Natural killer cell (primary cell): ENCODE results near the gene KCTD20. TPM values are rescaled to one million over a fixed set of nuclear protein-coding genes. Genes with fewer than 3 reads are reported as not detected.

ENCODE experiments used
- ATAC-seq, 3 donors: fragments of 150-1000 bp in 2 of 3; fragments of 200-7000 bp in 1 of 3; cut with Tn5 transposase; 1 replicate in 1 of 3; 2 replicates in 2 of 3; pipeline ENCODE4 v1.10.0; 2021; ENCODE audit warnings: mild to moderate bottlenecking in 2 of 3, moderate library complexity in 2 of 3
- DNase-seq, 2 donors: peaks; one replicate each; pipeline versions ENCODE4 v3.0.0 to v3.0.0-alpha.2; 2013 to 2021; ENCODE audit warnings: mixed read lengths in 1 of 2
- H3K27ac ChIP-seq: one replicate; pipeline ENCODE4 v1.5.1; 2013; ENCODE audit warnings: mild to moderate bottlenecking, low read length
- H3K27me3 ChIP-seq: one replicate; pipeline ENCODE4 v1.6.1; 2013; ENCODE audit warnings: low read length; ENCODE audit not compliant: control insufficient read depth, insufficient read depth
- H3K36me3 ChIP-seq: one replicate; pipeline ENCODE4 v1.6.1; 2013; ENCODE audit warnings: low read length; ENCODE audit not compliant: control insufficient read depth, insufficient read depth
- H3K4me1 ChIP-seq: one replicate; pipeline ENCODE4 v1.6.1; 2013; ENCODE audit warnings: low read length; ENCODE audit not compliant: control insufficient read depth, insufficient read depth
- H3K4me3 ChIP-seq: one replicate; pipeline ENCODE4 v1.5.1; 2013; ENCODE audit warnings: low read length
- H3K9me3 ChIP-seq: one replicate; pipeline ENCODE4 v1.6.1; 2013; ENCODE audit warnings: low read length; ENCODE audit not compliant: control insufficient read depth, insufficient read depth
- H3K27ac Mint-ChIP-seq, 2 donors: one replicate each; pipeline ENCODE4 v1.8.0; 2022; ENCODE audit warnings: mild to moderate bottlenecking in 2 of 2, mixed read lengths in 2 of 2, moderate library complexity in 1 of 2
- H3K27me3 Mint-ChIP-seq, 2 donors: one replicate each; pipeline ENCODE4 v1.8.0; 2022; ENCODE audit warnings: low read depth in 2 of 2, mixed read lengths in 2 of 2
- H3K36me3 Mint-ChIP-seq: one replicate; pipeline ENCODE4 v1.8.0; 2022; ENCODE audit warnings: mixed read lengths
- H3K4me1 Mint-ChIP-seq, 2 donors: one replicate each; pipeline ENCODE4 v1.8.0; 2022; ENCODE audit warnings: mixed read lengths in 2 of 2
- H3K4me3 Mint-ChIP-seq: one replicate; pipeline ENCODE4 v1.8.0; 2022; ENCODE audit warnings: mild to moderate bottlenecking, moderate library complexity, mixed read lengths
- H3K9me3 Mint-ChIP-seq, 2 donors: one replicate each; pipeline ENCODE4 v1.8.0; 2022; ENCODE audit warnings: mixed read lengths in 2 of 2
- CTCF ChIP-seq: fragments of 200-600 bp; IDR thresholded peaks from one replicate; pipeline ENCODE4 v1.8.0; 2022; ENCODE audit warnings: antibody characterized with exemption
- WGBS: methylation state at CpG from one replicate; pipeline ENCODE4 v1.1.7; 2013; ENCODE audit warnings: missing lambda C conversion rate; ENCODE audit not compliant: insufficient coverage; 5-methylcytosine and 5-hydroxymethylcytosine counted together
- intact Hi-C: fragments of 100-400 bp; cut with micrococcal nuclease; formaldehyde crosslinking; loops from one replicate; pipeline ENCODE4 v1.14.2; 2022
- total RNA-seq, 4 donors: library from RNA; stranded (reverse); fragments of 120-200 nt in 1 of 4; gene quantifications; one replicate each; pipeline versions ENCODE4 v1.2.3 to v1.2.4, GENCODE V29; 2013 to 2022

Gene KCTD20
- total RNA-seq, 3 donors from 2014 or later (not counting 1 experiment from before 2014, with no cell fraction given) = 37.7 to 43.5 (median 43.2) TPM

DNA sequence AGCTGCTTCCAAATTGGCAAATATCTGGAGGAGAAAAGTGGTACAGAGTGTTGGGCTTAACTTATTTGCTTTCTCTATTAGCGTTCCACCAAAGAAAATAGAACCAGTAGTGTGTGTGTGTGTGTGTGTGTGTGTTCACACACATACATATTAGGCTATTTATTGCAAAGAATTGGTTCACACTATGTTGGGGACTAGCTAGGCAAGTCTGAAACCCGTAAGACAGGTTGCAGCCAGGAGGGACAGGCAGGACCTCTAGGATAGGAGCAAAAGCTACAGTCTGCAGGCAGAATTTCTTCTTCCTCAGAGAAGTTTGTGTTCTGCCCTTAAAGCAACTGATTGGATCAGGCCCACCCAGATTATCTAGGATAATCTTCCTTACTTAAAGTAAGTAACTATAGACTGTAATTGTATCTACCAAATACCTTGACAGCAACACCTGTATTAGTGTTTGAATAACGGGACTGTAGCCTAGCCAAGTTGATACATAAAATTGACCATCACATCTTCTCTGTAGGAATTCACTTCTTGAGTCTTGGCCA, 12.8 kb downstream of the KCTD20 start:
- Histone ChIP-seq H3K27ac (no peak overlapping the region), H3K4me1 (no peaks in the 10 kb centered on the region), H3K4me3 (no peak overlapping the region), H3K9me3 (no peaks in the 10 kb centered on the region), H3K36me3 (peaks cover 12% of the 10 kb centered on the region), H3K27me3 (no peaks in the 10 kb centered on the region)
- Mint-ChIP-seq H3K27me3 (no peaks in the 10 kb centered on the region), H3K36me3 (no peaks in the 10 kb centered on the region), H3K27ac (no peak overlapping the region), H3K4me1 (peaks cover 16 to 17% of the 10 kb centered on the region in 2 donors), H3K4me3 (no peak overlapping the region), H3K9me3 (no peaks in the 10 kb centered on the region)
- no peak for DNase-seq
- TF ChIP-seq CTCF = no peak
- WGBS = 98% methylated on average over 3 of the region's 3 CpGs
- intact Hi-C loops = no loop called here
- ATAC-seq = no peak

- Histone ChIP-seq H3K9me3 (no peaks in the 10 kb centered on the region), H3K27me3 (no peaks in the 10 kb centered on the region), H3K4me3 (no peak overlapping the region), H3K36me3 (peaks cover 7% of the 10 kb centered on the region), H3K4me1 (no peaks in the 10 kb centered on the region), H3K27ac (no peak overlapping the region)
- intact Hi-C loops = no loop called here
- Mint-ChIP-seq H3K36me3 (no peaks in the 10 kb centered on the region), H3K27me3 (no peaks in the 10 kb centered on the region), H3K27ac (no peak overlapping the region), H3K4me1 (peaks cover 34 to 41% of the 10 kb centered on the region in 2 donors), H3K4me3 (no peak overlapping the region), H3K9me3 (no peaks in the 10 kb centered on the region)
- ATAC-seq (no peak), DNase-seq (no peak)
- TF ChIP-seq CTCF = no peak
These were observed 16.7 kb downstream of the KCTD20 start for GRCh38 chr6:36459501-36459900.

GRCh38 chr6:36460916-36461315, 18.1 kb downstream of the KCTD20 start:
- H3K9me3 Mint-ChIP-seq = no peaks in the 10 kb centered on the region
- no peak for DNase-seq
- Histone ChIP-seq H3K9me3 (no peaks in the 10 kb centered on the region), H3K4me3 (no peak overlapping the region), H3K4me1 (no peaks in the 10 kb centered on the region), H3K27ac (no peak overlapping the region), H3K36me3 (no peaks in the 10 kb centered on the region), H3K27me3 (no peaks in the 10 kb centered on the region)
- H3K27ac Mint-ChIP-seq = no peak overlapping the region
- no peak for ATAC-seq
- H3K4me1 Mint-ChIP-seq = peaks cover 34 to 44% of the 10 kb centered on the region in 2 donors
- H3K36me3 Mint-ChIP-seq = no peaks in the 10 kb centered on the region
- H3K27me3 Mint-ChIP-seq = no peaks in the 10 kb centered on the region
- intact Hi-C loops = no loop called here
- no peak overlapping the region for H3K4me3 Mint-ChIP-seq
- TF ChIP-seq CTCF = no peak

DNA sequence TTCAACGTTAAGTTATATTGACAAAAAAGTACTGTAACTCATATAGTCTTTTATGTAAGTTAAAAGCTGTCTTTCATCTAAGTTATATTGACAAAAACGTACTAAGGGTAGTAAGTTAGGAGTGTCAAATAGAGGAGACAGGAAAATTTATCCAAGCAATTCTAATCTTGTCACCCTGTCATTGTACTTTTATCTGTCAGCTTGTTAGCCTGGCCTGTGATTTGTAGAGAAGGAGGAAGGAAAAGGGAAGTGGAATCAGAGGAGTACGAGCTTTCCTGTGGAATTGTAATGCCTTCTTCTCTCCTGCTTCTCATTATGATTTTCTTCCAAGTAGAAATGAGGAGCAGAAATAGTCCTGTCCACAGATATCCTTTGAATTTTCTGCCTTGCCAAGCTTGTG, 18.8 kb downstream of the KCTD20 start:
- intact Hi-C loops = no loop called here
- no peaks in the 10 kb centered on the region for H3K4me1 ChIP-seq
- no peaks in the 10 kb centered on the region for H3K9me3 ChIP-seq
- H3K27ac ChIP-seq = no peak overlapping the region
- no peak overlapping the region for H3K4me3 Mint-ChIP-seq
- peak overlapping the region in 1 of 2 donors; percentile 2 for H3K27ac Mint-ChIP-seq
- H3K36me3 ChIP-seq = no peaks in the 10 kb centered on the region
- peaks cover 31 to 44% of the 10 kb centered on the region in 2 donors for H3K4me1 Mint-ChIP-seq
- no peaks in the 10 kb centered on the region for H3K9me3 Mint-ChIP-seq
- DNase-seq = no peak
- H3K36me3 Mint-ChIP-seq = no peaks in the 10 kb centered on the region
- TF ChIP-seq CTCF = no peak
- WGBS = 67% methylated on average over 1 of the region's 3 CpGs
- ATAC-seq = no peak
- H3K27me3 Mint-ChIP-seq = no peaks in the 10 kb centered on the region
- H3K27me3 ChIP-seq = no peaks in the 10 kb centered on the region
- H3K4me3 ChIP-seq = no peak overlapping the region
